ENCODE results near the gene SELENBP1. TPM values are rescaled to one million over a fixed set of nuclear protein-coding genes. Genes with fewer than 3 reads are reported as not detected.

Gene SELENBP1
- total and polyA plus RNA-seq, 3 donors from 2014 or later, result 13.0 to 31.8 (median 15.1) TPM

- no peaks in the 10 kb centered on the region for H3K36me3 ChIP-seq (ENCODE audit: low read depth, missing control alignments)
- WGBS, 2 donors, result 80 to 84% methylated on average over 2 of the region's 2 CpGs
Measured at GRCh38 chr1:151411884-151412283, 39.4 kb upstream of the SELENBP1 start.

GRCh38 chr1:151408891-151409290 is 36.4 kb upstream of the SELENBP1 start:
- no peaks in the 10 kb centered on the region for H3K9me3 ChIP-seq
- TF ChIP-seq POLR2A (IDR thresholded peaks at IDR 0.05) (no peak), CTCF (IDR thresholded peaks at IDR 0.05) (no peak)
- H3K4me3 ChIP-seq, result no peak overlapping the region
- no peak overlapping the region for H3K27ac ChIP-seq
- no peaks in the 10 kb centered on the region for H3K36me3 ChIP-seq (ENCODE audit: low read depth, missing control alignments)
- no peaks in the 10 kb centered on the region for H3K4me1 ChIP-seq
- intact Hi-C loops (cut with DNase I; ENCODE audit: low total_unique reads), result no loop called here
- no peak for DNase-seq
- no peaks in the 10 kb centered on the region for H3K27me3 ChIP-seq

More at GRCh38 chr1:151411884-151412283, 39.4 kb upstream of the SELENBP1 start:
- TF ChIP-seq CTCF (IDR thresholded peaks at IDR 0.05) (no peak), POLR2A (IDR thresholded peaks at IDR 0.05) (no peak)
- Histone ChIP-seq H3K27me3 (no peaks in the 10 kb centered on the region), H3K4me1 (no peaks in the 10 kb centered on the region), H3K27ac (no peak overlapping the region), H3K9me3 (no peaks in the 10 kb centered on the region), H3K4me3 (no peak overlapping the region)
- intact Hi-C loops (cut with DNase I; ENCODE audit: low total_unique reads), result no loop called here
- no peak for DNase-seq

GRCh38 chr1:151407304-151407703 is 34.8 kb upstream of the SELENBP1 start:
- no peaks in the 10 kb centered on the region for H3K4me1 ChIP-seq
- H3K27ac ChIP-seq, result no peak overlapping the region
- H3K9me3 ChIP-seq, result no peaks in the 10 kb centered on the region
- H3K36me3 ChIP-seq (ENCODE audit: low read depth, missing control alignments), result no peaks in the 10 kb centered on the region
- no peak overlapping the region for H3K4me3 ChIP-seq
- DNase-seq, result no peak
- 89 to 95% methylated on average over 3 of the region's 3 CpGs for WGBS, 2 donors
- H3K27me3 ChIP-seq, result no peaks in the 10 kb centered on the region
- TF ChIP-seq POLR2A (IDR thresholded peaks at IDR 0.05) (no peak), CTCF (IDR thresholded peaks at IDR 0.05) (no peak)
- intact Hi-C loops (cut with DNase I; ENCODE audit: low total_unique reads), result no loop called here

- no peaks in the 10 kb centered on the region for H3K27me3 ChIP-seq
- 64 to 69% methylated on average over 8 of the region's 8 CpGs for WGBS, 2 donors
- H3K9me3 ChIP-seq, result no peaks in the 10 kb centered on the region
- TF ChIP-seq CTCF (IDR thresholded peaks at IDR 0.05) (no peak), POLR2A (IDR thresholded peaks at IDR 0.05) (no peak)
- no peaks in the 10 kb centered on the region for H3K36me3 ChIP-seq (ENCODE audit: low read depth, missing control alignments)
- DNase-seq, result no peak
- intact Hi-C loops (cut with DNase I; ENCODE audit: low total_unique reads), result no loop called here
- H3K4me1 ChIP-seq, result no peaks in the 10 kb centered on the region
- H3K27ac ChIP-seq, result no peak overlapping the region
- no peak overlapping the region for H3K4me3 ChIP-seq
Measured at GRCh38 chr1:151406176-151406575, 33.7 kb upstream of the SELENBP1 start.

- Histone ChIP-seq H3K4me1 (peaks cover 4% of the 10 kb centered on the region), H3K4me3 (no peak overlapping the region), H3K36me3 (ENCODE audit: low read depth, missing control alignments) (no peaks in the 10 kb centered on the region), H3K9me3 (no peaks in the 10 kb centered on the region), H3K27me3 (no peaks in the 10 kb centered on the region), H3K27ac (no peak overlapping the region)
- intact Hi-C loops (cut with DNase I; ENCODE audit: low total_unique reads), result no loop called here
- no peak for DNase-seq
- 87 to 90% methylated on average over 13 of the region's 13 CpGs for WGBS, 2 donors
- TF ChIP-seq CTCF (IDR thresholded peaks at IDR 0.05) (no peak), POLR2A (IDR thresholded peaks at IDR 0.05) (no peak)
Measured at GRCh38 chr1:151405187-151405951, 32.9 kb upstream of the SELENBP1 start.

Measured in testis (tissue), 3 donors.